PC-3 (cell line): ENCODE data around the gene MAJIN. TPM values are rescaled to one million over a fixed set of nuclear protein-coding genes. Genes with fewer than 3 reads are reported as not detected.

ENCODE experiments used
- ATAC-seq: fragments of 200-7000 bp; cut with Tn5 transposase; 2 replicates; pipeline ENCODE4 v1.9.1; 2020; ENCODE audit warnings: mild to moderate bottlenecking, moderate library complexity
- Bru-seq: library from RNA; stranded (reverse); fragments of 400-500 nt; gene quantifications from one replicate; lab custom pipeline; 2021; lab: Mats Ljungman, UMichigan
- BruChase-seq, 2 experiments: library from RNA; stranded (reverse); fragments of 400-500 nt; gene quantifications; one replicate each; lab custom pipeline; 2021; lab: Mats Ljungman, UMichigan
- BruUV-seq: library from RNA; stranded (reverse); fragments of 400-500 nt; replicated peaks from 2 replicates; lab custom pipeline; 2021; lab: Mats Ljungman, UMichigan
- CTCF ChIA-PET: fragments of 300-600 bp; sonication (Branson Sonifier 250); formaldehyde crosslinking; loops from one replicate; lab custom pipeline; 2022; ENCODE audit warnings: antibody characterized with exemption; lab: Charles Lee
- POLR2A ChIA-PET: fragments of 300-600 bp; sonication (Branson Sonifier 250); formaldehyde crosslinking; loops from one replicate; lab custom pipeline; 2022; ENCODE audit warnings: antibody characterized with exemption; ENCODE audit not compliant: unreplicated experiment; lab: Charles Lee
- DNase-seq: peaks from one replicate; pipeline ENCODE4 v3.0.0-alpha.2; 2015
- H2AFZ ChIP-seq: fragments of 300-600 bp; sonication (generic); 2 replicates; pipeline ENCODE4 v1.6.0; 2016; ENCODE audit warnings: antibody characterized with exemption, low read length
- H3F3A ChIP-seq: fragments of 300-600 bp; sonication (generic); one replicate; pipeline ENCODE4 v1.6.0; 2017; ENCODE audit warnings: antibody characterized with exemption, low read length, control low read depth, mild to moderate bottlenecking; ENCODE audit not compliant: unreplicated experiment
- H3K27ac ChIP-seq: fragments of 300-600 bp; sonication (generic); 2 replicates; pipeline ENCODE4 v1.5.1; 2016; ENCODE audit warnings: mild to moderate bottlenecking, low read length
- H3K27me3 ChIP-seq: fragments of 300-600 bp; sonication (generic); 2 replicates; pipeline ENCODE4 v1.6.1; 2016; ENCODE audit warnings: low read length, mixed read lengths
- H3K36me3 ChIP-seq: fragments of 300-600 bp; sonication (generic); 2 replicates; pipeline ENCODE4 v1.6.1; 2016; ENCODE audit warnings: low read depth, mixed run types, low read length, mixed read lengths
- H3K4me1 ChIP-seq: fragments of 300-600 bp; sonication (generic); 2 replicates; pipeline ENCODE4 v1.5.1; 2016; ENCODE audit warnings: low read length; ENCODE audit not compliant: insufficient read depth
- H3K4me2 ChIP-seq: fragments of 300-600 bp; sonication (generic); 2 replicates; pipeline ENCODE4 v1.6.0; 2016; ENCODE audit warnings: low read length
- H3K4me3 ChIP-seq: fragments of 300-600 bp; sonication (generic); 2 replicates; pipeline ENCODE4 v1.5.1; 2016; ENCODE audit warnings: mild to moderate bottlenecking, low read length, mixed read lengths
- H3K79me2 ChIP-seq: fragments of 300-600 bp; sonication (generic); 2 replicates; pipeline ENCODE4 v1.6.1; 2017; ENCODE audit warnings: low read length, mixed read lengths
- H3K9ac ChIP-seq: fragments of 300-600 bp; sonication (generic); 2 replicates; pipeline ENCODE4 v1.6.0; 2016; ENCODE audit warnings: mild to moderate bottlenecking, low read length
- H3K9me2 ChIP-seq: fragments of 300-600 bp; sonication (generic); replicated peaks from 2 replicates; pipeline ENCODE4 v1.6.1; 2016; ENCODE audit warnings: mixed run types, low read length, mixed read lengths
- H3K9me3 ChIP-seq: fragments of 300-600 bp; sonication (generic); 2 replicates; pipeline ENCODE4 v1.6.1; 2016; ENCODE audit warnings: low read length, mixed read lengths
- H4K20me1 ChIP-seq: fragments of 300-600 bp; sonication (generic); 2 replicates; pipeline ENCODE4 v1.6.1; 2016; ENCODE audit warnings: low read length, mixed read lengths
- EZH2 ChIP-seq: fragments of 300-600 bp; sonication (generic); IDR thresholded peaks from one replicate; pipeline ENCODE4 v1.6.1; 2017; ENCODE audit warnings: antibody characterized with exemption, mild to moderate bottlenecking, low read length; ENCODE audit not compliant: unreplicated experiment
- EZH2phosphoT487 ChIP-seq: fragments of 300-600 bp; sonication (generic); IDR thresholded peaks from 2 replicates; pipeline ENCODE4 v1.6.1; 2018; ENCODE audit warnings: mild to moderate bottlenecking, antibody characterized with exemption, low read length, borderline replicate concordance
- intact Hi-C: fragments of 100-400 bp; cut with micrococcal nuclease; formaldehyde crosslinking; loops from 2 replicates; pipeline ENCODE4 v1.9.0; 2023
- long read RNA-seq: library from polyadenylated mRNA; unstranded; transcript quantifications from one replicate; pipeline ENCODE4 v2.0.0, GENCODE V29; 2021; ENCODE audit not compliant: unreplicated experiment
- total RNA-seq: library from RNA; depleted of rRNA; stranded (reverse); fragments of >200 nt; gene quantifications from 2 replicates; pipeline ENCODE4 v1.2.3, GENCODE V29; 2014; rRNA removed
- TF ChIP-seq, protein P1 (sequence below): fragments of 300-600 bp; sonication (generic); conservative IDR thresholded peaks from 2 replicates; pipeline ENCODE4 v1.5.1; 2017; ENCODE audit warnings: antibody characterized with exemption, low read depth, mild to moderate bottlenecking, low read length

Gene MAJIN, protein sequence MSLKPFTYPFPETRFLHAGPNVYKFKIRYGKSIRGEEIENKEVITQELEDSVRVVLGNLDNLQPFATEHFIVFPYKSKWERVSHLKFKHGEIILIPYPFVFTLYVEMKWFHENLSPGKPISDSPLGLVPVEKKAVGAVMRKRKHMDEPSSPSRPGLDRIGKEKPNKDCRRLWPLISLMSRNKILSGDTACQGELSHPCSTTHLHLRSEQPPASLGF
- not detected in 2 replicates for total RNA-seq
- Bru-seq, nascent RNA = percentile 22 among the genes with signal in this experiment
- BruChase-seq, experiment 1, labeled RNA remaining after a 6-hour chase = percentile 14 among the genes with signal in this experiment
- percentile 15 among the genes with signal in this experiment for BruChase-seq, experiment 2, labeled RNA remaining after a 2-hour chase
- long read RNA-seq, partial matches to known transcripts = 0 of 2 reads
- long read RNA-seq, other reads (novel, unspliced or antisense) = 2 of 2 reads

DNA sequence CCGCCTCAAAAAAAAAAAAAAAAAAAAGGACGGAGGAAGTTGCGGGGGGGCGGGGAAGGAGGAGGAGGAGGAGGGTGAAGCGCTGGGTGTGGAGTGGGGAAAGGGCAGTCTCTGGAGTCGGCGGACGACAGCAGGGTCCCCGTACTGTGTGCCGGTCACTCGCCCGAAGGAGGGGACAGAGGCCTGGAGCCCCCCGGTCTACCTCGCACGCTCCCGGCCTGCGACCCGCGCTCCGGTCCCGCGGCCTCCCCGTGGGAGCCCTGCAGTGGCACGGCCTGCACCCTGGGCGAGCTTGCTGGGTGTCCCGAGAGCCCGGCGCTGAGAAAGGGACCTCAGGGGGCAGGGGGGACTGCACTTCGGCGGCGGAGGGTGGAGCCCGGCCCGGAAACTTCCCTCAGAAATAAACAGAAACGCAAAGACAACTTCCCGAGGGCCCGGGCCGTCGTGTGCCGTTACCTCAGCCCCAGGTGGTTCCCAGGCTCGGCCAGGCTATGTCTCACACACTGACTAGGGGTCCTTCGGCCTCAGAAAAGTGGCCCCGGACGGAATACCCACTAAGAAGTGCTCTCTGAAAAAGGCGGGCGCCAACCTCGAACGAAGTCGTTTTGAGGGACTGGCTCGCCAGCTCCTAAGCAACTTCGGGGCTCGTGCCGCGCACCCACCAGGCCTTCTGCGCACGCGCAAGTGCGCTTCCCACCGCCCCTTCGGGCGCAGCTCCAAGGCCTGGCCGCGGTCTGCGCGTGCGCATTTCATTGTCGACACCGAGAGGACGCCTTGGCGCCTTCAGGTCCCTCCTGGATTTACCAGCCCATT lies at the start of gene MAJIN:
Gene MAJIN (minus strand): TSS at position 688 of the 813 bp plus-strand sequence. CDS start 12,703 bp downstream, outside the sequence.
- H3K4me3 ChIP-seq = no peak within 1 kb of the TSS
- H3K27me3 ChIP-seq = no peaks in the 10 kb centered on the region
- POLR2A ChIA-PET = no interaction called here
- 0 out of 2 replicates have a peak within 1 kb of the TSS, but pooled peaks have one; percentile 10 for H2AFZ ChIP-seq
- peak within 1 kb of the TSS; percentile 32 for H3K4me2 ChIP-seq
- H3K4me1 ChIP-seq = peaks cover 24% of the 10 kb centered on the region
- BruUV-seq = no TSS peak
- TF ChIP-seq, protein P1, sequence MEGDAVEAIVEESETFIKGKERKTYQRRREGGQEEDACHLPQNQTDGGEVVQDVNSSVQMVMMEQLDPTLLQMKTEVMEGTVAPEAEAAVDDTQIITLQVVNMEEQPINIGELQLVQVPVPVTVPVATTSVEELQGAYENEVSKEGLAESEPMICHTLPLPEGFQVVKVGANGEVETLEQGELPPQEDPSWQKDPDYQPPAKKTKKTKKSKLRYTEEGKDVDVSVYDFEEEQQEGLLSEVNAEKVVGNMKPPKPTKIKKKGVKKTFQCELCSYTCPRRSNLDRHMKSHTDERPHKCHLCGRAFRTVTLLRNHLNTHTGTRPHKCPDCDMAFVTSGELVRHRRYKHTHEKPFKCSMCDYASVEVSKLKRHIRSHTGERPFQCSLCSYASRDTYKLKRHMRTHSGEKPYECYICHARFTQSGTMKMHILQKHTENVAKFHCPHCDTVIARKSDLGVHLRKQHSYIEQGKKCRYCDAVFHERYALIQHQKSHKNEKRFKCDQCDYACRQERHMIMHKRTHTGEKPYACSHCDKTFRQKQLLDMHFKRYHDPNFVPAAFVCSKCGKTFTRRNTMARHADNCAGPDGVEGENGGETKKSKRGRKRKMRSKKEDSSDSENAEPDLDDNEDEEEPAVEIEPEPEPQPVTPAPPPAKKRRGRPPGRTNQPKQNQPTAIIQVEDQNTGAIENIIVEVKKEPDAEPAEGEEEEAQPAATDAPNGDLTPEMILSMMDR = no peak
- no peak for TF ChIP-seq EZH2
- TF ChIP-seq EZH2phosphoT487 = no peak
- no peaks in the 10 kb centered on the region for H3K9me2 ChIP-seq
- CTCF ChIA-PET = no interaction called here
- no peaks in the 10 kb centered on the region for H3K36me3 ChIP-seq
- H3F3A ChIP-seq = peaks cover 9% of the 10 kb centered on the region
- H3K27ac ChIP-seq = peak within 1 kb of the TSS; percentile 44
- no peaks in the 10 kb centered on the region for H3K9me3 ChIP-seq
- no peak within 1 kb of the TSS for H3K9ac ChIP-seq
- no peaks in the 10 kb centered on the region for H3K79me2 ChIP-seq
- H4K20me1 ChIP-seq = no peaks in the 10 kb centered on the region
- DNase-seq (peak; percentile 30), ATAC-seq (no peak)
- intact Hi-C loops = loop anchor here (5.0 kb wide), 1 partner anchor 54 kb away; the partner anchor contains the start of gene ATG2A

DNA sequence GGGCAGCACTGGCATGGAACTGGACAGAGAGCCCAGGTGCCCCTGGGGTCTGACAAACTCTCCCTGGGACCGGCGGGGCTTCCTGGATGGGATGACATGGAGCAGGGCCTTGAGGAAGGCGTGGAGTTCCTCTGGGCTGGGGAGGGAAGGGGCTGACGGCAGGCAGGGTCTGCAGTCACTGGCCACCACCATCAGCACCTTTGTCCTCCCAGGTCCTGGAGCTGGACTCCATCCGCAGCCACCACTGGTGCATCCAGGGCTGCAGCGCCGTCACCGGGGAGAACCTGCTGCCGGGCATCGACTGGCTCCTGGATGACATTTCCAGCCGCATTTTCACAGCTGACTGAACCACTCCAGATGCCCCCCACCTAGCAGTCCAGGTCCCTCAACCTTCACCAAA lies 49.6 kb upstream of the MAJIN start:
- no peaks in the 10 kb centered on the region for H3K79me2 ChIP-seq
- no peak overlapping the region for H3K27ac ChIP-seq
- ChIA-PET CTCF (interaction anchor here (1.1 kb wide), 1 partner anchor 173 kb away, joined by 3 read pairs; no protein-coding TSS in a partner anchor), POLR2A (no interaction called here)
- H3F3A ChIP-seq = no peaks in the 10 kb centered on the region
- no peak for ATAC-seq
- no peak for TF ChIP-seq EZH2phosphoT487
- TF ChIP-seq, protein P1 = no peak
- TF ChIP-seq EZH2 = no peak
- no peak overlapping the region for H3K4me3 ChIP-seq
- H3K9ac ChIP-seq = no peak overlapping the region
- no peaks in the 10 kb centered on the region for H3K36me3 ChIP-seq
- no peaks in the 10 kb centered on the region for H3K27me3 ChIP-seq
- no TSS peak for BruUV-seq
- DNase-seq = no peak
- no peaks in the 10 kb centered on the region for H4K20me1 ChIP-seq
- no peaks in the 10 kb centered on the region for H3K9me2 ChIP-seq
- no peaks in the 10 kb centered on the region for H3K9me3 ChIP-seq
- H2AFZ ChIP-seq = no peak overlapping the region
- H3K4me2 ChIP-seq = no peak overlapping the region
- no peaks in the 10 kb centered on the region; the same call in 1 of the 2 replicates for H3K4me1 ChIP-seq
- intact Hi-C loops = no loop called here
